ENCODE results near the gene MTFR1L.
A peak's percentile ranks its signal among the peaks of the same experiment; 100 is the strongest.
"Not testable (repeated sequence)": the region's sequence is repeated elsewhere in the genome, so short reads cannot be mapped to it uniquely, and the experiment has no call there.

The MTFR1L gene

DNA sequence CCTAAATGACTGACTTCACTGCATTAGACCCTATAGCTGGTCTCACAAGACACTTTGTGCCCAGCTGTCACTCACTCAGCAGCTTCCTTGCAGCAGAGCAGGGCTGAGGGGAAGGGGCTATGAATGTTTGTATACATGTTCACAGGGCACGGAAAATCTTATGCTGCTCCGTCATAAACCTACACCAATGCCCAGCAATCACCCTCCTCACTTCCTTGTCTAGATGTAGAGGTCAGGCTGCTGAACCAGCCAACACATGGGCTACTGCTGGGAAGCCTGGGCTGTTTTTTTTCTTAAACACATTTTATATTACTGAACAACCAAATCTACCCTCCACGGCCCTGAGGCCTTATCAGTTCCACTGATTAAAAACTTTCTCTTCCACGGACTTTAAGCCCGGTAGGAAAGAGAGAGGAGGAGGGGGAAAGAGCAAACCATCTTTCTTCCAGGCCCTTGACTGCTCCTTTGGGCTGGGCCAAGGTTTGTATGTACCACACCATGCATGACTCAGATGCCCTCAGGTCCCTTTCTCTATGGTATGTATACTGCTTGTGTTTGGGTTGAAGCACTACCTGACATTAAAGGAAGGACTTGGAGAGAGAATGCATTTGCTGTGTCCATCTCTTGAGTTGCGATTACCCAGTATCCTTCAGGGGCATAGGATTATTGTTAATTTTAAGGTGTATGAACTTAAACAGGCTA is 12.7 kb downstream of the MTFR1L start:
- no peak for DNase-seq (ENCODE audit: low spot score)
- TF ChIP-seq, protein P1, sequence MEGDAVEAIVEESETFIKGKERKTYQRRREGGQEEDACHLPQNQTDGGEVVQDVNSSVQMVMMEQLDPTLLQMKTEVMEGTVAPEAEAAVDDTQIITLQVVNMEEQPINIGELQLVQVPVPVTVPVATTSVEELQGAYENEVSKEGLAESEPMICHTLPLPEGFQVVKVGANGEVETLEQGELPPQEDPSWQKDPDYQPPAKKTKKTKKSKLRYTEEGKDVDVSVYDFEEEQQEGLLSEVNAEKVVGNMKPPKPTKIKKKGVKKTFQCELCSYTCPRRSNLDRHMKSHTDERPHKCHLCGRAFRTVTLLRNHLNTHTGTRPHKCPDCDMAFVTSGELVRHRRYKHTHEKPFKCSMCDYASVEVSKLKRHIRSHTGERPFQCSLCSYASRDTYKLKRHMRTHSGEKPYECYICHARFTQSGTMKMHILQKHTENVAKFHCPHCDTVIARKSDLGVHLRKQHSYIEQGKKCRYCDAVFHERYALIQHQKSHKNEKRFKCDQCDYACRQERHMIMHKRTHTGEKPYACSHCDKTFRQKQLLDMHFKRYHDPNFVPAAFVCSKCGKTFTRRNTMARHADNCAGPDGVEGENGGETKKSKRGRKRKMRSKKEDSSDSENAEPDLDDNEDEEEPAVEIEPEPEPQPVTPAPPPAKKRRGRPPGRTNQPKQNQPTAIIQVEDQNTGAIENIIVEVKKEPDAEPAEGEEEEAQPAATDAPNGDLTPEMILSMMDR (IDR thresholded peaks at IDR 0.05; ENCODE audit: extremely low read depth, missing control alignments) = no peak

DNA sequence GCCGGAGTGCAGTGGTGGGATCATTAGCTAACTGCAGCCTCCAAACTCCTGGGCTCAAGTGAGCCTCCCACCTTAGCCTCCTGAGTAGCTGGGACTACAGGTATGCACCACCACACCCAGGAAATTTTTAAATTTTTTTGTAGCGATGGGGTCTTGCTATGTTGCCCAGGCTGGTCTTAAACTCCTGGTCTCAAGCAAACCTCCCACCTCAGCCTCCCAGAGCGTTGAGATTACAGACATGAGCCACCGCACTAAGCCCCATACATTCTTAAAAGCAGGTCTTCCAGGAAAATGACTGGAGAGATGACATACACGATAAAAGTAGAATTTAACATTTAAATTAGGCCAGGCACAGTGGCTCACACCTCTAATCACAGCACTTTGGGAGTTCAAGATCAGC is 13.4 kb downstream of the MTFR1L start:
- TF ChIP-seq, protein P1 (IDR thresholded peaks at IDR 0.05; ENCODE audit: extremely low read depth, missing control alignments) = no peak
- no peak for DNase-seq (ENCODE audit: low spot score)

DNA sequence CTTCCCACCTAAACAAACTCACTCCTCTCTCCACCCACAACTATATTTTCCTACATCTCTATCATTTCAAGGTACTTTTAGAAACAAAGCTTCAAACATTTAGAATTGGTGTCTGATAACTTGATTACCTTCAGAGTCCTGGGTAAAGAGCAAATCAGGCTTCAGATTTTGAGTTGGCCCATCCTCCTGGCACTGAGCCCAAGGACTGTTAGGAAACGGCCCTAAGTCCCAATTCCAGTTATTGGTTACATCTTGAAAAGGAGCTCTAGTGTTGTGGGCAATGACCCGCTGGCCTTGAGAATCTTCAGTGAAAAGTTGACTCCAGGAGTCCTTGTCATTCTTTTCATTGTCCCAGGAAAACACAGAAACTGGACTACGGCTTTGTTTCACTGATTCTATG is 15.1 kb downstream of the MTFR1L start:
- TF ChIP-seq, protein P1 (IDR thresholded peaks at IDR 0.05; ENCODE audit: extremely low read depth, missing control alignments) = no peak
- no peak for DNase-seq (ENCODE audit: low spot score)

DNA sequence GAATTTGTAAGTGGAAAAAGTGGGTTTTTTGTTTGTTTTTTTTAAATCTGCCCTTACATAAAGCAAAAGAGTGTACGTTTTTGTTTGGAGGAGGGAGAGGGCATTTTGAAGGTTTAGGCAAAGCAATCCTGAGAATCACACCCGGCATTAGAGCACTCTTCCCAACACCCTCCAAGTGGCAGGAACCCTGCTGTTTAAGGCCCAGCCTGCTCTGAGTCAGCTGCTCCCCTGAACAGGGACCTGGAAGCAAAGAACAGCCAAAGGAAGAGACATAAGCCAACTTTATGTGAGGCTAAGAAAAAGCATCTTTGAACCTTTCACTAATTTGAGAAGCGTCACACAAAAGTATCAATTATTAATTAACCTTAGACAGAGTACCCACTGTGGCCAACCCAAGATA is 16.9 kb downstream of the MTFR1L start:
- TF ChIP-seq, protein P1 (IDR thresholded peaks at IDR 0.05; ENCODE audit: extremely low read depth, missing control alignments) = no peak

DNA sequence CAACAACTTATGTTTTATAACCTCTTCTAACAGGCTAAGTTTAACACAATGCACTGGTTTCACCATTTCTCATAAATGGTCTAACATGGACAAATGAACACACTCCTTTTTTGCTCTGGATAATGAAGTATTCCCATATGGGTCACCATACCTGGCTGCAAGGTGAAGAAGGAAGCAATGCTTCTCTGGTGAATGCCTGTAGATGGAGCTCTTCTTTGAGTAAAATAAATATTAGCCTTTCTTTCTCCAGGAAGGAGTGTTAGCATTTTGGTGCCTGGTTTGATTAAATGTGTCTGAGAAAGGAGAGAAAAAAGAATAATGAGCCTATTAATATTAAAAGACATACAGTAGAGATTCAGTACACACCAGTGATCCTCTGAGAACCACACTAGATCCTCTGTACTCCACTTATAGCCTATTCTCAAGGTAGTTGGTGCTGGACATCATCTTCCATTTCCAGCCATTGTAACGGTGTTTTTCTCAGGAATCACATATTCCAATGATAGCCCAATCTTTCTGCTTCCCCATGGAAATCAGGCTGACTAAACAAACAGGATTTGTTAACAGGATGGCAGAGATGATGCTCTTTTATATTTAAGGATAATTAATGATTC is 17.6 kb downstream of the MTFR1L start:
- no peak for DNase-seq (ENCODE audit: low spot score)
- TF ChIP-seq, protein P1 (IDR thresholded peaks at IDR 0.05; ENCODE audit: extremely low read depth, missing control alignments) = peak; percentile 20

More for the DNA sequence above, 16.9 kb downstream of the MTFR1L start:
- no peak for DNase-seq (ENCODE audit: low spot score)

DNA sequence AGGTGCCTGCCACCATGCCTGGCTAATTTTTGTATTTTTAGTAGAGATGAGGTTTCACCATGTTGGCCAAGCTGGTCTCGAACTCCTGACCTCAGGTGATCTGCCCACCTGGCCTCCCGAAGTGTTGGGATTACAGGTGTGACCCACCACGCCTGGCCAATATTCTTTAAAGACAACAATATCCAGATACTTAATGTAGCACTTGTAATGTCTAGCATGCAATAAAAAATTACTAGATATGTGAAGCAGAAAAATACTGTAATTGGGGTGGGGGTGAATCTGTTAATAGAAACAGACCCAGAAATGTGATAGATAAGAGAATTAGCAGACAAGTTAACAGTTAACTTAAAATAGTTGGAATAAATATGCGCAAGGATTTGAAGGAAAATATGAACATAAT is 20.1 kb downstream of the MTFR1L start:
- DNase-seq (ENCODE audit: low spot score) = not testable (repeated sequence)

DNA sequence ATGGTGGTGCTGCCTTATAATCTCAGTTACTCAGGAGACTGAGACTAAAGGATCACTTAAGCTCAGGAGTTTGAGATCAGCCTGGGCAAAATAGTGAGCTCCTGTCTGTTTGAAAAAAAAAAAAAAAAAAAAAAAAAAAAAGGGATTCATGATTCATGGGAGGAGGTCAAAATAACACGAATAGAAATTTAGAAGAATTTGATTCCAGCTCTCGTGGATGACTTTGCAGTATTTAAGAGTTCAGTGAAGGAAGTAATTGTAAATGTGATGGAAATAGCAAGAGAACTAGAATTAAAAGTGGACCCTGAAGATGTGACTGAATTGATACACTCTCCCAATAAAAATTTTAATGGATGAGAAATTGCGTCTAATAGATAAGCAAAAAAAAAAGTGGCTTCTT is 23.7 kb downstream of the MTFR1L start:
- TF ChIP-seq, protein P1 (IDR thresholded peaks at IDR 0.05; ENCODE audit: extremely low read depth, missing control alignments) = no peak
- DNase-seq (ENCODE audit: low spot score) = no peak

Data from GM20000 (cell line).